Retinal pigment epithelial cell (primary cell): ENCODE measurements around the gene PDIA4.
"Not testable (repeated sequence)": the region's sequence is repeated elsewhere in the genome, so short reads cannot be mapped to it uniquely, and the experiment has no call there.

ENCODE experiments used
- DNase-seq: peaks from one replicate; pipeline ENCODE4 v3.0.0-alpha.2; 2010; ENCODE audit warnings: low read depth
- H3K4me3 ChIP-seq: 2 replicates; pipeline ENCODE4 v1.5.1; 2011; ENCODE audit warnings: mild to moderate bottlenecking, low read length, control low read depth, moderate library complexity
- TF ChIP-seq, protein P1 (sequence below): conservative IDR thresholded peaks from 2 replicates; pipeline ENCODE4 v1.5.1; 2011; ENCODE audit warnings: low read depth, low read length, control low read depth, inconsistent platforms

The PDIA4 gene

GRCh38 chr7:149071182-149071635 is 42.9 kb upstream of the PDIA4 start:
- no peak overlapping the region for H3K4me3 ChIP-seq
- DNase-seq, result no peak
- TF ChIP-seq, protein P1, sequence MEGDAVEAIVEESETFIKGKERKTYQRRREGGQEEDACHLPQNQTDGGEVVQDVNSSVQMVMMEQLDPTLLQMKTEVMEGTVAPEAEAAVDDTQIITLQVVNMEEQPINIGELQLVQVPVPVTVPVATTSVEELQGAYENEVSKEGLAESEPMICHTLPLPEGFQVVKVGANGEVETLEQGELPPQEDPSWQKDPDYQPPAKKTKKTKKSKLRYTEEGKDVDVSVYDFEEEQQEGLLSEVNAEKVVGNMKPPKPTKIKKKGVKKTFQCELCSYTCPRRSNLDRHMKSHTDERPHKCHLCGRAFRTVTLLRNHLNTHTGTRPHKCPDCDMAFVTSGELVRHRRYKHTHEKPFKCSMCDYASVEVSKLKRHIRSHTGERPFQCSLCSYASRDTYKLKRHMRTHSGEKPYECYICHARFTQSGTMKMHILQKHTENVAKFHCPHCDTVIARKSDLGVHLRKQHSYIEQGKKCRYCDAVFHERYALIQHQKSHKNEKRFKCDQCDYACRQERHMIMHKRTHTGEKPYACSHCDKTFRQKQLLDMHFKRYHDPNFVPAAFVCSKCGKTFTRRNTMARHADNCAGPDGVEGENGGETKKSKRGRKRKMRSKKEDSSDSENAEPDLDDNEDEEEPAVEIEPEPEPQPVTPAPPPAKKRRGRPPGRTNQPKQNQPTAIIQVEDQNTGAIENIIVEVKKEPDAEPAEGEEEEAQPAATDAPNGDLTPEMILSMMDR, result no peak

- TF ChIP-seq, protein P1, result no peak
- DNase-seq, result no peak
- H3K4me3 ChIP-seq, result no peak overlapping the region
These were observed 42.2 kb upstream of the PDIA4 start for GRCh38 chr7:149070372-149071125.

GRCh38 chr7:149067869-149068268 is 39.6 kb upstream of the PDIA4 start:
- H3K4me3 ChIP-seq, result no peak overlapping the region
- DNase-seq, result no peak
- TF ChIP-seq, protein P1, result no peak

GRCh38 chr7:149063476-149063875 is 35.2 kb upstream of the PDIA4 start:
- DNase-seq, result no peak
- TF ChIP-seq, protein P1, result no peak
- H3K4me3 ChIP-seq, result no peak overlapping the region

GRCh38 chr7:149062217-149062899 is 34.1 kb upstream of the PDIA4 start:
- H3K4me3 ChIP-seq, DNase-seq: not testable (repeated sequence)

- TF ChIP-seq, protein P1, result no peak
- no peak for DNase-seq
- no peak overlapping the region for H3K4me3 ChIP-seq
These were observed 31.9 kb upstream of the PDIA4 start for GRCh38 chr7:149060156-149060555.

DNA sequence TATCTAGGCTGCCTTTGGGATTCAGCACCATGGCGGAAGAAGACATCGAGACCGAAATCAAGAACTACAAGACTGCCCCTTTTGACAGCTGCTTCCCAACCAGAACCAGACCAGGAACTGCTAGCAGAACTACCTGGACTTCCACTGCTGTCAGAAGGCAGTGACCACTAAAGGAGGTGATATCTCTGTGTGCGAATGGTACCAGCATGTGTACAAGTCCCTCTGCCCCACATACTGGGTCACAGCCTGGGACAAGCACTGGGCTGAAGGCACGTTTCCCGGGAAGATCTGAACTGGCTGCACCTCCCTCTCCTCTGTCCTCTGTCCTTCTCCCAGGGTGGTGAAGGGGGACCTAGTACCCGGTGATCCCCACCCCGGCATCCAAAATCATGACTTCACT is 25.6 kb upstream of the PDIA4 start:
- TF ChIP-seq, protein P1, result no peak
- no peak for DNase-seq
- no peak overlapping the region for H3K4me3 ChIP-seq
